ENCODE measurements around the gene ADD1. TPM values are rescaled to one million over a fixed set of nuclear protein-coding genes. Genes with fewer than 3 reads are reported as not detected.

Gene ADD1
- total and polyA plus RNA-seq, 2 donors (not counting 1 experiment from before 2014, with no cell fraction given) = 302 to 383 TPM

DNA sequence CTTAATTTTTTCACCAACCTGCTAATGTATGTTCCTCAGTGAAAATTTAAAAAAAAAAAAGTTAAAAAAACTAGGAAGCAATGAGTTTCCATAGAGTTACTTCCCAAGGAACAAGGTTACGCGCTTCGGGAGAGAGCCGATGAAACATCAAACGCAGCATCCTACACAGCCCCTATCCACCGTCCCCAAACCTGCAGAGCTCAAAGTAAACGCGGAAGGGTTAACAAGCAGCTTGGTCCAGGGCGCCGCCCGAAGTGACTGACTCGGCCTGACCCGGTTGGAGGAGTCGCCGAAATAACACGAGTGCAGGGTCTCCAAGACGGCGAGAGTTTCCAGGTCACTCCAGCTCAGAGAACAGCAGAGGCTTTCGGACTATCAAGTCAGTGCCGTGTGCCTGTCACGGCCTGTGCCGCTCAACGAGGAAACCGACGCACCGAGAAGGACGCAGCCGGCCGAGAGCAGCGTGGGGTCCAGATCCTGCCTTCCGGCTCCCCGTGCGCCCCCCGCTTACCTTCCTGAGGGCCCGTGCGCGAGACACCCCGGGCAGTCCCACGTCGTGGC is 119.0 kb downstream of the ADD1 start:
- Histone ChIP-seq H3K27ac (ENCODE audit: low read length in 2 of 2) (peak overlapping the region; percentile 78 to 91), H3K9ac (ENCODE audit: low read length) (peak overlapping the region; percentile 85), H2AFZ (ENCODE audit: insufficient read depth, low read depth, low read length, poor library complexity, severe bottlenecking) (peak overlapping the region; percentile 97), H3K4me2 (replicated peaks; ENCODE audit: low read depth, low read length, poor library complexity, severe bottlenecking) (peak overlapping the region; percentile 96), H3K9me3 (ENCODE audit: control extremely low read depth in 1 of 3, control insufficient read depth in 2 of 3, insufficient read depth in 1 of 3, low read length in 2 of 3) (no peaks in the 10 kb centered on the region), H3K4me1 (ENCODE audit: control insufficient read depth in 2 of 2, insufficient read depth in 2 of 2, low read length in 2 of 2) (peaks cover 20 to 25% of the 10 kb centered on the region in 2 donors), H3K4me3 (ENCODE audit: control extremely low read depth in 1 of 5, extremely low read depth in 1 of 5, insufficient read depth in 1 of 5, low read depth in 2 of 5, low read length in 4 of 5) (peak overlapping the region; percentile 48 to 86 (median 74)), H3K79me2 (ENCODE audit: control insufficient read depth, insufficient read depth, low read length) (peaks cover 44% of the 10 kb centered on the region), H3K36me3 (replicated peaks in 1 of 2; ENCODE audit: control extremely low read depth in 1 of 2, control insufficient read depth in 1 of 2, extremely low read depth in 1 of 2, insufficient read depth in 2 of 2, low read length in 1 of 2) (peaks cover 0 to 15% of the 10 kb centered on the region in 2 experiments), H4K20me1 (ENCODE audit: control insufficient read depth, insufficient read depth, low read length, poor library complexity, severe bottlenecking) (peaks cover 42% of the 10 kb centered on the region), H3K27me3 (replicated peaks in 1 of 4; ENCODE audit: control extremely low read depth in 1 of 4, control insufficient read depth in 3 of 4, insufficient read depth in 4 of 4, low read length in 3 of 4) (no peaks in the 10 kb centered on the region)
- under 1% methylated on average over 40 of the region's 40 CpGs for WGBS (ENCODE audit: insufficient coverage)
- peak overlapping the region; percentile 96 for H3K4me3 Mint-ChIP-seq
- no peaks in the 10 kb centered on the region for H3K27me3 Mint-ChIP-seq
- CTCF ChIA-PET = interaction anchor here (0.5 to 3.7 kb wide), 7 partner anchors 13 to 1612 kb away, joined by 3 to 30 read pairs (median 4); partner anchors contain the start of genes CFAP99 and ZFYVE28
- intact Hi-C loops (cut with micrococcal nuclease) = loop anchor here (1.0 to 5.0 kb wide), 11 partner anchors 28 to 1105 kb away; partner anchors contain the start of genes CFAP99, HAUS3, HTT and HTT-AS
- no peaks in the 10 kb centered on the region for H3K9me3 Mint-ChIP-seq (ENCODE audit: insufficient read depth)
- DNase-seq (no peak), ATAC-seq (ENCODE audit: low read depth) (peak; percentile 23)
- peaks cover 28% of the 10 kb centered on the region for H3K4me1 Mint-ChIP-seq
- POLR2A ChIA-PET = interaction anchor here (0.5 to 1.7 kb wide), 10 partner anchors 9 to 721 kb away, joined by 3 to 6 read pairs (median 4); partner anchors contain the start of genes HAUS3, POLN and RNF4
- H3K27ac Mint-ChIP-seq = peak overlapping the region; percentile 96
- no peak for TF ChIP-seq EZH2 (IDR thresholded peaks at IDR 0.05; ENCODE audit: borderline replicate concordance, insufficient read depth, low read depth, low read length, poor library complexity, severe bottlenecking)
- TF ChIP-seq, protein P1, sequence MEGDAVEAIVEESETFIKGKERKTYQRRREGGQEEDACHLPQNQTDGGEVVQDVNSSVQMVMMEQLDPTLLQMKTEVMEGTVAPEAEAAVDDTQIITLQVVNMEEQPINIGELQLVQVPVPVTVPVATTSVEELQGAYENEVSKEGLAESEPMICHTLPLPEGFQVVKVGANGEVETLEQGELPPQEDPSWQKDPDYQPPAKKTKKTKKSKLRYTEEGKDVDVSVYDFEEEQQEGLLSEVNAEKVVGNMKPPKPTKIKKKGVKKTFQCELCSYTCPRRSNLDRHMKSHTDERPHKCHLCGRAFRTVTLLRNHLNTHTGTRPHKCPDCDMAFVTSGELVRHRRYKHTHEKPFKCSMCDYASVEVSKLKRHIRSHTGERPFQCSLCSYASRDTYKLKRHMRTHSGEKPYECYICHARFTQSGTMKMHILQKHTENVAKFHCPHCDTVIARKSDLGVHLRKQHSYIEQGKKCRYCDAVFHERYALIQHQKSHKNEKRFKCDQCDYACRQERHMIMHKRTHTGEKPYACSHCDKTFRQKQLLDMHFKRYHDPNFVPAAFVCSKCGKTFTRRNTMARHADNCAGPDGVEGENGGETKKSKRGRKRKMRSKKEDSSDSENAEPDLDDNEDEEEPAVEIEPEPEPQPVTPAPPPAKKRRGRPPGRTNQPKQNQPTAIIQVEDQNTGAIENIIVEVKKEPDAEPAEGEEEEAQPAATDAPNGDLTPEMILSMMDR (IDR thresholded peaks at IDR 0.05) = no peak
